ENCODE data around the gene ARHGAP5.
"Not testable (repeated sequence)": the region's sequence is repeated elsewhere in the genome, so short reads cannot be mapped to it uniquely, and the experiment has no call there.

ARHGAP5 gene

DNA sequence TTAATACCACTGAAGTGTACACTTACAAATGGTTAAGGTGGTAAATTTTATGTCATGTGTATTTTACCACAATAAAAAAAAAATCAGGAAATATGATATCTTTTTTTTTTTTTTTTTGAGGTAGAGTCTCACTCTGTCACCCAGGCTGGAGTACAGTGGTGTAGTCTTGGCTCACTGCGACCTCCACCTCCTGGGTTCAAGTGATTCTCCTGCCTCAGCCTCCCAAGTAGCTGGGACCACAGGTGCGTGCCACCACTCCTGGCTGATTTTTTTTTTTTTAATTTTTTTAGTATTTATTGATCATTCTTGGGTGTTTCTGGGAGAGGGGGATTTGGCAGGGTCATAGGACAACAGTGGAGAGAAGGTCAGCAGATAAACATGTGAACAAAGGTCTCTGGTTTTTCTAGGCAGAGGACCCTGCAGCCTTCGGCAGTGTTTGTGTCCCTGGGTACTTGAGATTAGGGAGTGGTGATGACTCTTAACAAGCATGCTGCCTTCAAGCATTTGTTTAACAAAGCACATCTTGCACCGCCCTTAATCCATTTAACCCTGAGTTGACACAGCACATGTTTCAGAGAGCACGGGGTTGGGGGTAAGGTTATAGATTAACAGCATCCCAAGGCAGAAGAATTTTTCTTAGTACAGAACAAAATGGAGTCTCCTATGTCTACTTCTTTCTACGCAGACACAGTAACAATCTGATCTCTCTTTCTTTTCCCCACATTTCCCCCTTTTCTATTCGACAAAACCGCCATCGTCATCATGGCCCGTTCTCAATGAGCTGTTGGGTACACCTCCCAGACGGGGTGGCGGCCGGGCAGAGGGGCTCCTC lies 50.0 kb downstream of the ARHGAP5 start:
- DNase-seq = not testable (repeated sequence)

DNA sequence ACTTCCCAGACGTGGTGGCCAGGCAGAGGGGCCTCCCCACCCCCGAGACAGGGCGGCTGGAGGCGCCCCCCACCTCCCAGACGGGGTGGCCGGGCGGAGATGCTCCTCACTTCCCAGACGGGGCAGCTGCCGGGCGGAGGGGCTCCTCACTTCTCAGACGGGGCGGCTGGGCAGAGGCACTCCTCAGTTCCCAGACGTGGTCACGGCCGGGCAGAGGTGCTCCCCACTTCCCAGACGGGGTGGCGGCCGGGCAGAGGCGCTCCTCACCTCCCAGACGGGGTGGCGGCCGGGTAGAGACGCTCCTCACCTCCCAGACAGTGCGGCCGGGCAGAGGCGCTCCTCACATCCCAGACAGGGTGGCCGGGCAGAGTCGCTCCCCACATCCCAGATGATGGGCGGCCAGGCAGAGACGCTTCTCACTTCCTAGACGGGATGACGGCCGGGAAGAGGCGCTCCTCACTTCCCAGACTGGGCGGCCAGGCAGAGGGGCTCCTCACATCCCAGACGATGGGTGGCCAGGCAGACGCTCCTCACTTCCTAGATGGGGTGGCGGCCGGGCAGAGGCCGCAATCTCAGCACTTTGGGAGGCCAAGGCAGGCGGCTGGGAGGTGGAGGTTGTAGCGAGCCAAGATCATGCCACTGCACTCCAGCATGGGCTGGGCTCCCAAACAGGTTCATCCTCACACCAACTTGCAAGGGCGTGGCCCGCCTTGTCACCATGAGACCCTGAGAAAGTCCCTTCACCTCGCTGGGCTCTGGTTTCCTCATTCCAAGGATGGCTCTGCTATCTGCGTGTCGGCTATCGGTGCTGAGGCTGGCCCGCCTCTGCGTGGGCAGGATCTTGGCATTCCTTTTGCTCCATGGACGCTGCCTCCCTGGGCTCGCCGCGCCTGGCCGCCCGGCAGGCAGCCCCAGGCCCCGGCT lies 50.9 kb downstream of the ARHGAP5 start:
- not testable (repeated sequence) for DNase-seq

DNA sequence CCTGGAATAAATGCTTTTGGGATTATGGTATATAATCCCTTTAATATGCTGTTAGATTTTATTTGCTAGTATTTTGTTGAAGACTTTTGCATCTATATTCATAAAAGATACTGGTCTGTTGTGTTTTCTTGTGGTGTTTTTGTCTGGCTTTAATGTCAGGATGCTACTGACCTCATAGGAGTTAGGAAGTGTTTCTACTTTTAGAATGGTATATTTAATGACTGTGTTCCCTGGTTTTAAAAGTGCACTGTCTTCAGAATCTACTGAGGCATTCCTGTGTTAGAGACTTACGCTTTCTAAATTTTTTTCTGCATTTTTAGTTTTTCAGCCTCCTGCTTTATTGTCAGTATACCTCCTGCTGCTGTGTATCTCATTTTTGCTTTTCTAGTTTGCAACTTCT lies 51.6 kb downstream of the ARHGAP5 start:
- DNase-seq = no peak

DNA sequence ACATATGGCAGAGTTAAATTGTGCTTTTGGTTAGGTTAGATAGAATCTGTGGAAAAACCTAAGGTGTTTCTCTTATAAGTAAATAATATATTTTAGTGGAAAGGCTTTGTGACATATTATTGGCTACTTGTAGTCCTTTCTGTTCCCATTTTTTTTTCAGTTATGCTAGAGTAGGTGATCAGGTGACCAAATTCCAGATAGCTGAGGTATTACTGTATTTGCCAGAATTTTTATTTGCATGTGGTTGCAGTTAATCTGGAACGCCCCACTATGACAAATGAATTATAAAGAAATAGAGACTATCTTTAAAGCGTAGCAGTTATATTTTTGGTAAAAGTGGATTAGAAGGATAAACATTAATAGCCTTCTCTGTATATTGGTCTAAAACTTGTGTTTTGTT lies 52.0 kb downstream of the ARHGAP5 start:
- no peak for DNase-seq

DNA sequence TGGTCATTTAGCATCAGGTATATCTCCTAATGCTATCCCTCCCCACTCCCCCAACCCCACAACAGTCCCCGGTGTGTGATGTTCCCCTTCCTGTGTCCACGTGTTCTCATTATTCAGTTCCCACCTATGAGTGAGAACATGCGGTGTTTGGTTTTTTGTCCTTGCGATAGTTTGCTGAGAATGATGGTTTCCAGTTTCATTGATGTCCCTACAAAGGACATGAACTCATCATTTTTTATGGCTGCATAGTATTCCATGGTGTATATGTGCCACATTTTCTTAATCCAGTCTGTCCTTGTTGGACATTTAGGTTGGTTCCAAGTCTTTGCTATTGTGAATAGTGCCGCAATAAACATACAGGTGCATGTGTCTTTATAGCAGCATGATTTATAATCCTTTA lies 54.6 kb downstream of the ARHGAP5 start:
- not testable (repeated sequence) for DNase-seq

DNA sequence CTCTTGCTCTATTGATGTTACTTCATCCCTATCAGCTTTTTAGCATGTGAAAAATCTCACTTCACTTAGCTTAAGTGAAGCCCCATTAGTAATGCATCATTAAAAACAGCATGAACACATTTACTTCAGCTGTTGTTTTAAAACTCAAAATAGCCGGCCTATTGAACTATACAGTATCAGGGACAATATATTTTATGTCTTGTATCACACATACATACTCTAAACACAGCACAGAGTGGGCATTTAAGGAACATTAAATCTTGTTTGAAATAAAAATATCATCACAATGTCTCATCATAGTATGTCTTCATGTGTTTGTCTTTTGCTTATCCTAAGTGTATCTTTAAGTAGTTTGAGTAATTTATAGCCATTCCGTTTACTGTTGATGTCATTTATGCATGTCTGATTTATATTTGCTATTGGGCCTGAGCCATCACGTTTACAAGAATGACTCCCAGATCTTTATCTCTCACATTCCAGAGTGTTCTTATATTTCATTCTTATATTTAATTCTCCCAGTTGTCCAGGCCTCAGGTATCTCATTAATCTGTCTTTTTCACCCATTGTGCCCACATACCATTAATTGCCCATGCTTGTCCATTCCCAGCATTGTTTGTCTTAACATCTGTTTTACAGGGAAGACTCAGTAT lies 57.5 kb downstream of the ARHGAP5 start:
- DNase-seq = no peak

DNA sequence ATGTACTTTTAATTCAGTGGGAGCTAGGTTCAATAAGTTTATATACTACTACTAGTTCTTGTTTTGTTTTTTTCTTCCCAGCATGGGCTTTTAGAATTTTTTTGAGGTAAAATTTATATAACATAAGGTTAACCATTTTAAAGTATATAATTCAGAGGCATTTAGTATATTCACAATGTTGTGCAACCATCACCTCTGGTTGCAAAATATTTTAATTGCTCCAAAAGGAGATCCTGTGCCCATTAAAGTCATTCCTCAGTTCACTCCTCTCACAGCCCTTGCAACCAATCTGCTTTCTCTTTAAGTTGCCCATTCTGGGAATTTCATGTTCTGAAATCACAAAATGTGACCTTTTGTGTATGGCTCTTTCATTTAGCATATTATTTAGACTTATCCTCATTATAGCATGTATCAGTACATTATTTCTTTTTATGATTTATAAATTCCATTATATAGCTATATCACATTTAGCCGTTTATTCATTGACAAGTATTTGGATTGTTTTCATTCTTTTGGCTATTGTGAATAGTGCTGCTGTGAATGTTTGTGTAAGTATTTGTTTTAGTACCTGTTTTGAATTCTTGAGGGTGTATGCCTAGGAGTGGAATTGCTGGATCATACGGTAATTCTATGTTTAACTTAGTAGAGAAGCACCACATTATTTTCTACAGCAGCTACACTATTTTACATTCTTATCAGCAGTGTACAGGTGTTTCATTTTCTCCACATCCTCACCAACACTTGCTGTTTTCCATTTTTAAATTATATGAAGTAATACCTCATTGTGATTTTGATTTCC lies 59.1 kb downstream of the ARHGAP5 start:
- DNase-seq = no peak

DNA sequence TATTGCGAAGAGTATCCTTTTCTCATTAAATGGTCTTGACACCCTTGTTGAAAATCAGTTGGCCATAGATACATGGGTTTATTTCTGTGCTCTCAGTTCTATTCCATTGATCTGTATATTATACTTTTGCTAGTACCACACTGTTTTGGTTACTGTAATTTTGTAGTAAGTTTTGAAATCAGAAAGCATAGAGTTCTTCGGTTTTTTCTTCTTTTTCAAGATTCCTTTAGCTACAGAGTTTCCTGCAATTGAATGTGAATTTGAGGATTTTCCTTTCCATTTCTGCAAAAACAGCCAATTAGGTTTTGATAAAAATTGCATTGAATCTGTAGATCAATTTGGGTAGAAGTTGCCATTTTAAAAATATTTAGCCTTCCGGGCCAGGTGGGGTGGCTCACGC lies 60.2 kb downstream of the ARHGAP5 start:
- no peak for DNase-seq

DNA sequence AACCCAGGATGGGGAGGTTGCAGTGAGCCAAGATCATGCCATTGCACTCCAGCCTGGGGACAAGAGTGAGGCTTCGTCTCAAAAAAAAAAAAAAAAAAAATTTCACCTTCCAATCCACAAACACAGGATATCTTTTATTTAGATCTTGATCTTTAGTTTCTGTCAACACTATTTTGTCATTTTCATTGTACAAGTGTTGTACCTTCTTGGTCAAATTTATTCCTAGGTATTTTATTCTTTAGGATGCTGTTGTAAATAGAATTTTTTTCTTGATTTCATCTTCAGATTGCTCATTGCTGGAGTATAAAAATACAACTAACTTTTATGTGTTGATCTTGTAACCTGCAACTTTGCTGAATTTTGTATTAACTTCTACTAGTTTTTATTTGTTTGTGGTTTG lies 60.8 kb downstream of the ARHGAP5 start:
- DNase-seq = no peak

DNA sequence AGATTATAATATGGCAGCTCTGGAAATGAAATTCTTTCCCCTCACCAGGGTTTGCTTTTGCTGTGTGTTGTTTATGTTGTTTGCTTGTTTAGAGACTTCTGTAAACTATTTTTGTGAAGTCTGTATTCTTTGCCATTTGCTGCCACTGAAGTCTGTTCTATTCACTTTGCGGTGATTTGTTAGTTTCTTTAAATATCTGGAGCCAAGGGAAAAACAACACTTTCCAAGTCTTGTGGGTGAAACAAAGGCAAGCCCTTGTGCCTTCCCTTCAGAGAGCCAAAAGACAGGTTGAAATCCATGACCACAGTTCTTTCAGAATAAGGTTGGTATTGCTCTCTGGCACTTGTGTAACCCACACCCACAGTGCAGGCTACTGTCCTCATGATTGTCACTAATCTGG lies 65.2 kb downstream of the ARHGAP5 start:
- no peak for DNase-seq

DNA sequence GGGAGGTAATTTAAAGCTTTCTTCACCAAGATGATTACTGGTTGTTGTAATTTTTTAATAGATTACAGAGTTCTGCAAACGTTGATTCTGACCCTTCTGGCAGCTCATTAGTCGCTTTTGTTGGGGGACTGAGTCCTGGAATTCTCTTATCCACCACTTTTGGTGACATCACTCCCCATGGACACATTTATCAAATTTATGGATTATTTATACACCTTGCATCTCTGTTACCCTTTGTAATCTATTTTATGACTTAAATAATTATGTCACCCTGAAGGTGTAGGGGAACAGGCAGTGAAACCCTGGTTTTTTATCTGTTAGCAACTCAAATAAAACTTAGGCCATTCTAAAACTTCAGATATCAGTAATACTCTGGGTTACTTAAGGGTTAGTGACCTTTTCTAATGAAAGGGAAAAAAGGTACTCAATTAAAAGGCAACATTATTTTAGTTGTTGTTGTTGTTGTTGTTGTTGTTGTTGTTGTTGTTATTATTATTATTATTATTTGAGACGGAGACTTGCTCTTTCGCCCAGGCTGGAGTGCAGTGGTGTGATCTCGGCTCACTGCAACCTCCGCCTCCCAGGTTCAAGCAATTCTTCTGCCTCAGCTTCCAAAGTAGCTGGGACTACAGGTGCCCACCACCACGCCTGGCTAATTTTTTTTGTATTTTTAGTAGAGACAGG lies 65.8 kb downstream of the ARHGAP5 start:
- DNase-seq = no peak

DNA sequence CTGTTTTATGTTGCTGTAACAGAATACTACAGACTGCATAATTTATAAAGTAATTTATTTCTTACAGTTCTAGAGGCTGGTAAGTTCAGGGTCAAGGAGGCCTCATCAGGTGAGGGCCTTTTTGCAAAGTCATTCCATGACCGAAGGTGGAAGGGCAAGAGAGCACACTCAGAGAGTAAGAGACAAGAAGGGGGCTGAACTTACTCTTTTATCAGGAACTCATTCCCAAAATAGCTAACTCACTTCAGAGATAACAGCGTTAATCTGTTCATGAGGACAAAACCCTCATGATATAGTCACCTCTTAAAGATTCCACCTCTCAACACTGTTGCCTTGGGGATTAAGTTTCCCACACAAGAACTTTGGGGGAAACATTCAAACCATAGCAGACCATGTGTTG lies 73.3 kb downstream of the ARHGAP5 start:
- DNase-seq = no peak

DNA sequence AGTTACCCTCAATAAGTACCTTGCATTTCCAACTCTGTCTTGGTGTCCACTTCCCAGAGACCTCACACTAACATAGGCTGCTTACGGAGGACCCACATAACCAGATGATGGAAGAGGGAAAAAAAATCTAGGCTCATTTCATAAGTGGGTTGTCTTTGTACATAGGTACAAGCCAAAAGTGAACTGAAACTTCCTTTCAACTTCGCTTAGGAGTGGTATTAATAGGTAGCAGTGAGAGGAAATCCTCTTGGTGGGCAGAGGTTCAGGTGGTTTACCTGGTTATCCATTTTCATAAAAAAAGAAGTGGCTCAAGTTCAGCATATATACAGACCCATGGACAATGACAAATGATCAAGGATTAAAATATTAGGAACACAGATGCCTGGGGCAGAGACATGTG lies 88.9 kb downstream of the ARHGAP5 start:
- no peak for DNase-seq

DNA sequence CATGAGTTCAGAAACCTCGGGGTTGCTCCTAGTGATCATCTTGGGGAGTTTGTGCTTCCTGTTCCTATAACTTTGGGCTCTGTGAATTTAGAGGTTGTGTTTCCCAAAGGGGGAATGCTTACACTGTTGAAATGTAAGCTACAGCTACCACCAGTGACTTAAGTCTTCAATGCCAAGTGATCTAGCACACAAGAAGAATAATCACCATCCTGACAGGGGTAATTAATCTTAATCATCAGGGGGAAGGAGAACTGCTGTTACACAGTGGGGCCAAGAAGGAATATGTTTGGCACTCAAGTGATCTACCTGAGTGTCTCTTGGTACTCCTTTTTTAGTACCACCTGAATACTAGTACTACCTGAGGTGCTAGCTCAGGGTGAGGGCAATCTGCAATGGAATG lies 89.8 kb downstream of the ARHGAP5 start:
- no peak for DNase-seq

DNA sequence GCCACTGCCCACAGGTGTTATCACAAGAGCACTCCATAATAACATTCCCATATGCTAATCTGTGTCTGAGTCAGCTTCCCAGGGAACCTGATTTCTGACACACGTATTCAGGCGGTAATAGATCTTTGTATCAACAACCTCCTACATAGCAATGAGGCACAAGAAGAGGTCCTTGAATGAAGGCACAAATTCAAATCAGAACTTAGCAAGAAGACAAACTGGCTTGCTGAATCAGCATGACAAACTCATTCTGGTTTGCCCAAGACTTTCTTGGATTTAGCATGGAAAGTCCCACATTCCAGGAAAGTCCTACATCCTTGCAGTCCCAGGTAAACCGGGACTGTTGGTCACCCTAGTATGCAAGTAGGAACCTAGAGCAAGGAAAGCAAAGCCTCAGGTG lies 90.8 kb downstream of the ARHGAP5 start:
- DNase-seq = no peak

DNA sequence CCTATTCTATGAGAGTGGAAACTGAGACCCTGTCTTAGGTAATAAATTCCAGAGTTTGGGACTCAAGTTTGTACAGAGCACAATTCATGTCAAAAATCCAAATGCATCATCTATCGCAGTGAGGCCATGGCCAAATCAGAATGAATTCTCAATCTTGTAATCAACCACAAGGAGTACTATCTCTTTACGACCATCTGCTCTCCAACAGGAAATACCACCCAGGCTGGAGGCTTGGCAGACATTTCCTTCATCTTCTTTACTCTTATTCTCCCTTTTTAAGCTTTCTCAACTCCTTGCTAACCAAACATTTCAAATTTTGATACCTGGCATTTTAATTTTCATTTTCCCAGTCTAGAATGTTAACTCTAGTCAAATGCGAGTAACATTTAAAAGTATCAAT lies 92.1 kb downstream of the ARHGAP5 start:
- DNase-seq = no peak

DNA sequence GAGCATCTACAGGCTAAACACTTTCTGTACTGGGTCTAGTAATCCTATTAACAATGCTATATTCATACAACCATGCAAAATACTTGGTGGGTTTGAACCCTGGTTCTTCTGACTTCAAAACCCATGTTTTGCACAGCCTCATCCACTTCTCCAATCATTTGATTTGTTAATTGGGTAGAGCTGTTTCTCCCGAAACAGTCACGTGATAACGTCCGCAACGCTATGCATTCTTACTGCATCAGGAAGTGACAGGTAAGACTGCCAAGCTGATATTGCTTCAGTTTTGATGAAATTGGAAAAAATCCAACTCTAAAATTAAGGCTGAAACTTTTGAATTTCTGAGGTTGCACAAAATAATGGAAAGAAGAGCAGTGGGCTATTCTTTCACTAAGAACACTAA lies 94.4 kb downstream of the ARHGAP5 start:
- DNase-seq = no peak

DNA sequence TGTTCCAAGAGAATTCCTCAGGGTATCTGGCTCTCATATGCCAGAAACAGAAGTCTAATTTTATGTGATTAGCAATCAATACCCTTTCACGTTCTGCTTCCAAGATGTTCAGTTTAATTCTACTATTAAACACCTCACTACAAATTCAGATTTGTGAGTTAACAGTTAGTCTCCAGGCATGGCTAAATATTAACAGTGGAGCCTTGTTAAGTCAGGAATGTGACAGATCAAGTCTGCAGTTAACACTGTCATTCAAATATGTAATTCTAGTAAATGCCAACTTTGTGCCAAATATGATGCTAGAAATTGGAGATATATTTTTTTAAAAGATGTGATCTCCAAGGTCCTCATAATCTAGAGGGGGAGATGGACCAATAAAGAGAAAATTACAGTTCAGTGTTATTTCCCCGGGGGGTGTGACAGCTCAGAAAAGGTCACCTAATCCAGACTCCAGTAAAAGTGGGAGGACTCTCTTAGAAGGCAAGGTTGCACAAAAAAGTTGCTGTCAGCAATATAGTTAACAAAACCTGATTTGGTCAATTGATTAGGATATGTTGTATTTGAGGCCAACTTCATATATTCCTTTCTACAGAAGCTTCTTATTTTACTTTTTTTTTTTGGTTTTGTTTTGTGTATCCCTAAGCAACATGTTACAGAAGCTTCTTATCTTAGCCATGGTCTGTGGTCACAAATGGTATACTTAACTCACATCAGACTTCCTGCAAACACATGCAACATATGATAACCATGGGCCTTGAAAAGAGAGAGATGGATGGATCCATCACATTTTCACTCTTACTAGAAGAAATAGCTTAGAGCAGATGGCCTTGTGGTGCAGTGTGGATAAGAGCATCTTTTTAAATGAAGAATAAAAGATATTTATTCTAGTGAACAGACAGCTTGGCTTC lies 106.3 kb downstream of the ARHGAP5 start:
- no peak for DNase-seq

DNA sequence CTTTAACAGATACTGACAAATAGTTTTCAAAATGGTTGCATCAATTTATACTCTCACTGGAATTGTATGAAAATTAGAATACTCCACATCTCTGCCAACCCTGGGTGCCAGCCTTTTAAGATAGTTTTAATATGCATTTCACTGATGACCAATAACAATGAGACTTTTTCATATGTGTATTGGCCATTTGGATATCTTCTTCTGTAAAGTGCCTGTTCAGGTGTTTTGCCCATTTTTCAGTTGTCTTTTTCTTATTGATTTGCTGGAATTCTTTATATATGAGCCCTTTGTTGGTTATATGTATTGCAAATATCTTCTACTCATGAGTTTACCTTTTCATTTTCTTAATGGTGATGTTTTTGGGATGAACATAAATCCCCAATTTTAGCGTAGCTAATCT lies 108.0 kb downstream of the ARHGAP5 start:
- DNase-seq = no peak

DNA sequence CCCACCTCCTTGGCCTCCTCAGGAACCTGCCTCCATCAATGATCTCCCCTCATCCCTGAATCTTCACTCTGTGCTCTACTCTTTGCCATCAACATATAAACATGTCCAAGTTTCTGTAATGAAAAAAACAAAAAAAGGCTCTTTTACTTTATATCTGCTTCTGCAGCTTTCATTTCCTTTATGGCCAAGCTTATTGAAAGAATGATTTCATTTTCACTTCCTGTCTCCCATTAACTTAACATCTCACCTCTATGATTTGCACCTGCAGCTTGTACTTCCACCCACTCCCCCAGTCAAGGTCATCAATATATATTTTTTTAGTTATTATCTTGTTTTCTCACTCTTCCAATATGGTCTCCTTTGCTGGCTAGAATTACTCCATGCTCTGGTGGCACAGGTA lies 109.1 kb downstream of the ARHGAP5 start:
- DNase-seq = no peak

DNA sequence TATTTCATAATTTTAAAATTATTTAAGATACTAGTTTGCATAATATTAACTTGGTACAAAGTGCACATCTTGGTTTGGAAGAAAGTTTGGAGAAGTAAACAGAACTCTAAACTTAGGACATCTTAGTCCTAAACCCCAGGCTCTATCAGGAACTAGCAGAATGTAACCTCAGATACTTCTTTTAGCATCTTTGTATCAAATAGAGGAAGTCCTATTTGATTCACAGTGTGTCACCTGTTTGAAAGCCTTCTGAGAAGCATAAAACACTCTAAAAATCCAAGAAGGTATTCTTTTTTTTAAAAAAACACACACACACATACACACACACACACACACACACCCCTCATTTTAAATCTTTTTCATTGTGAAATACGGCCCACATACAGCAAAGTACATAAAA lies 112.7 kb downstream of the ARHGAP5 start:
- DNase-seq = no peak
